T47D (cell line): ENCODE results near the gene MPC2.
"Not testable (repeated sequence)": the region's sequence is repeated elsewhere in the genome, so short reads cannot be mapped to it uniquely, and the experiment has no call there.

ENCODE experiments used
- DNase-seq, 2 experiments: peaks; one replicate each; pipeline versions ENCODE4 v3.0.0 to v3.0.0-alpha.2; 2011 to 2012; ENCODE audit warnings: low read depth in 1 of 2, low spot score in 1 of 2
- JUND ChIP-seq: IDR thresholded peaks from 2 replicates; pipeline ENCODE4 v1.6.1; 2012; ENCODE audit warnings: low read depth
- in situ Hi-C: cut with HindIII; loops from 2 replicates; pipeline ENCODE4 v1.10.0; 2016; ENCODE audit warnings: low sequenced_read_pairs, low pct_unique_long_range_greater_than_20kb

The MPC2 gene

DNA sequence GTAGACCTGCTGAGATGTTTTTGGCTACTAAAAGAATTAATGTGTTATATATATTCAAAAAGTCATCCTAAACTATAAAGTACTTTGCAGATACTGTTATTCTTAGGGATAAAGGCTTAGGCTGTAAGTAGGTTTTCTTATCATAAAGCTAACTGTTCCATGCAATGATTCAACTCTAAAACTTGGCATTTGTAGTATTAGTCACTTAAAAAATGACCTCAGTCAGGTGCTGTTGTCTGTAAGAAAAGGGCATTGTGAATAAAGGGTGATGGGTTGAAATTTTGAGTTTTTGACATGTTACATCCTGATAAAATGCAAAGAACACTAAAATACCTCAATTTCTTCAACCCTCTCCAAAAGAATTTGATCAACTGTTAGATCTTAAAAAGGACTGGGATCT lies 55.8 kb downstream of the MPC2 start:
- no peak for DNase-seq
- in situ Hi-C loops, result no loop called here
- no peak for TF ChIP-seq JUND

DNA sequence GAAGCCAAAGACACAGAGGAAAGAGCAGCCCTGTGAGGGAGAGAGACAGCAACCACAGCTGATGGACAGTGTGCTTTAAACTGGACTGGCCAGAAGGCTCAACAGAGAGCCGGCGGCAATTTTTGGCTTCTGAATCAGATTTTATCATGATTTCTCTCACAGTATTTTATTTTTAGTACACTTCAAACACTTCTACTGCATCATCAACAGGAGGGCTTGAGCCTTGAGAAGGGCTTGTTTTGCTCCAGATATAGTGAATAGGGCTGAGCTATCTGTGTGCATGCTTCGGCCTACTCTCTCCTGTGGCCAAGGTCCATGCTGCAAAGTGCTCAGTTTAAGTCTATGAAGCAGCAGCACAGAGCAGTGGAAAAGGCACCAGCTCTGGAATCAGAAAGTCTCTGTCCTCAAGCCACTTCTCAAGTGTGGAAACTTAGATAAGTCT lies 56.3 kb downstream of the MPC2 start:
- peak; percentile 11 to 54 for DNase-seq
- TF ChIP-seq JUND, result no peak
- in situ Hi-C loops, result no loop called here

DNA sequence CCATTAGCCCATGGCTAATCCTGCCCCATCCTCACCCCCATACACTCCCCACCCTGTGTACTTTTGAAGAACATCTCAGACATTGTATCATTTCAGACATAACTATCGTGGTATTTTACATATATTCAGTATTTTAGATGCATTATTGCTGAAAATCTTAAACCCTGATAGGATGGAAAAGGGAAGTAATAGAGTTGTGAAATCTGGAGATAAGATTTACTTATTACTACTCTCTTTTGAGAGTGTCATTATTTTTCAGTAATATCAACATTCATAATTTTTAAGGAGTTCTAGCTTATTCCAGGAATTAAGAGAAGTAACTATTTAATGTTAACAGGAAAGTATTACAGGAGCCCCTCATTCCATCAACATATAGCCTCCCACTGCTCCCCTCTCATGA lies 57.4 kb downstream of the MPC2 start:
- no peak for DNase-seq
- TF ChIP-seq JUND, result no peak
- in situ Hi-C loops, result no loop called here

DNA sequence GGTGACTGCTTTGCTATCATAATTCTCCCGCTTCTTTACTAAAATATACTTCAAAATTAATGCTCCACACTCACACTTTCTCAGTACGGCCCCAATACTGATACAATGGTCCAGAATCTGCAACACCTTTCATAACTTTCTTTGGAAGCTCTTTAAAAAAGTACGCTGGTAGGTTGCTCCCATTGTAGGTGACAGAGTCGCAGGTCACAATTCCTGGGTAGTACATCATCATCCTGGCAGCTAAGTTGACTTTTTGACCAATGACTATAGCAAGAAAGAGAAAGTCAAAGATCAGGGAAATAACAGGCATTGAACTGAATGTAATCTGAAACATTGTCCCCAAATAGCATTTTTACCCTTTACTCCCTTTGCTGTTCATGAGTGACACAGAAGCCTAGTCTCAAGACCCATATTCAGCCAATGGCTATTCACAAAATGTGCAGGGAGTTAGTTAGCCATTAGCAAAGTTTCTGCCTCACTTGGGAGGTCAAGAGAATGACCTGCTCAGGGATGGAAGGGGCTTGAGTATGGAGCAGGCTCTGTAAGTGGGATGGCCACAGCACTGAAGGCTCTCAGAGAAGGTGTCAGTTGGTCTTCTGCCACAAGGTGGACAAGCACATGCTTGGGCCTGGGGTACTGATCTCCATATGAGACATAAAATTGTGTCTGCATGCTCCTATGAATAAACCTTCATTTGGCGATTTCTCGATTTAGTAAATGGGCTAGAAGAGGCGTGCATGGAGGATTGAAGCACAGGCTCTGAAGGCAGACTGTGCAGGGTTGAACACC lies 58.3 kb downstream of the MPC2 start:
- TF ChIP-seq JUND, result no peak
- in situ Hi-C loops, result no loop called here
- DNase-seq, result peak in 1 of 2 experiments; percentile 14

DNA sequence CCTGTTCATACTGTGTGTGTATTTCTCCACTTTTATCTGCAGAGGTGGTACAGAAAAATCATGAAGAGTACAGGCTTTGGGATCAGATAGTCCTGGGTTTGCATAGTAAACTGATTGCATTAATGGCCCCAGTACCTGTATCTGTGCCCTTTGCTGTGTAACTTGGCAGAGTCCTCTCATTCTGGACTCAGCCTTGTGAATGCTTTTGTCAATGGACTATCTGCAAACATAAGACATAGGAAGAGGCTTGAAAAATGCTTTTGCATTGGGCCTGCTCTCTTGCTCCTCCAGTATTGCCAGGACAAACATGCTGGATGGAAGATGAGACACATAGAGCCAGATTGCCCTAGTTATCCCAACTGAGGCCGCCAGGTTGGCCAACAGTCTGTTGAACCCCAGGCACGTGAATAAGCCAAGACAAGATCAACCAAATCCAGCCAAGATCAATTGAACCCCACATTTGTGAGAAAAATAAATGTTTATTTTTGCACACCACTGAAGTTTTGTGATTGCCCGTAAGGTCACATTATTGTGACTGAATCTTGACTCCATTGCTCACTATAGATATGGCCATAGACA lies 60.2 kb downstream of the MPC2 start:
- TF ChIP-seq JUND, result no peak
- no peak for DNase-seq
- in situ Hi-C loops, result no loop called here

DNA sequence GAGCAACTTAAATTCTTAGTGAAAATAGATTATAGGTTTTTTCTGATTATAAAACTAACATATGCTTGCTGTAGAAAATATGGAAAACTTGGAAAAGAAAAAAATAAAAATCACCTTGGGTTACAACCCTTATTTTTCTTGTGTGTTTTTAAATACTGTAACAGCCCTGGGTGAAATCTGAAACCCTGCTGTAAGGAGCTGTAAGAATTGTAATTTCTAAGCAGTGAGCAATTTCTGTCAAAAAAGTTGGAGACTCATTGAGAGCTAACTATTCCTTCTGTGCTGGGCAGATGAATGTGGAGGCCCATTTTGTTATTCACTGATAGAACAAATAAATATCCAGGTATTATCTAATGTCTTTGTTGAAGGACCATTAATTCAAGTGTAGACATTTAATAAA lies 65.5 kb downstream of the MPC2 start:
- in situ Hi-C loops, result no loop called here
- DNase-seq, result no peak
- TF ChIP-seq JUND, result no peak

DNA sequence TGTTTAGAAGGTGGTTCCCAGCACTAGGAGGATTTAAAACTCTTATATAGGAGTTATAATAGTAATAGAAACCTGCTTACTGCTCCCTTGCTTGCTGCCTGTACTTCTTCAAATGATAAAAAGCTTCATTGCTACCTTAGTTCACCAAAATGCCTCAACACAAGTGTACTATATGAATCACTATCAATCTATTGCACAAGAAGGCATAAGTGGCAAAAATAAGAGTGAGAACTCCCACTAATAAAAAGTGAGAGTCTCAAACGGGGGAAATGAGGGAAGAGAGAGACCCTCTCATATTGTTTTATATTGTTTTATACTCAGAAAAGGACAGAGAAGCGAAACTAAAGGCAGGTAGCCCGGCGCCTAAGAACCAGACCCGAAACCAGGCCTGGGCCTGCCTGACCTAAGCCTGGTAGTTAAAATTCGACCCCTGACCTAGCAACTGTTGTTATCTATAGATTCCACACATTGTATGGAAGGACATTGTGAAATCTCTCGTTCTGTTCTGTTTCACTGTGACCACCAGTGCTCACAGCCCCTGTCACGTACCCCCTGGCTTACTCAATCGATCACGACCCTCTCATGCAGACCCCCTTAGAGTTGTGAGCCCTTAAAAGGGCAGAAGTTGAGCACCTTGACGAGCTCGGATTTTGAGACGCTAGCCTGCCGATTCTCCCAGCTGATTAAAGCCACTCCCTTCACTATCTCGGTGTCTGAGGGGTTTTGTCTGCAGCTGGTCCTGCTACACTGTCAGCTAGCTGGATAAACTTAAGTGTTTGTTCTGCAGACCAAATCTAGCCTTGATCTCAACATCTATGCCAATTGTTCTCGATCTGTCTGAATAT lies 67.5 kb downstream of the MPC2 start:
- DNase-seq, in situ Hi-C loops: not testable (repeated sequence)

DNA sequence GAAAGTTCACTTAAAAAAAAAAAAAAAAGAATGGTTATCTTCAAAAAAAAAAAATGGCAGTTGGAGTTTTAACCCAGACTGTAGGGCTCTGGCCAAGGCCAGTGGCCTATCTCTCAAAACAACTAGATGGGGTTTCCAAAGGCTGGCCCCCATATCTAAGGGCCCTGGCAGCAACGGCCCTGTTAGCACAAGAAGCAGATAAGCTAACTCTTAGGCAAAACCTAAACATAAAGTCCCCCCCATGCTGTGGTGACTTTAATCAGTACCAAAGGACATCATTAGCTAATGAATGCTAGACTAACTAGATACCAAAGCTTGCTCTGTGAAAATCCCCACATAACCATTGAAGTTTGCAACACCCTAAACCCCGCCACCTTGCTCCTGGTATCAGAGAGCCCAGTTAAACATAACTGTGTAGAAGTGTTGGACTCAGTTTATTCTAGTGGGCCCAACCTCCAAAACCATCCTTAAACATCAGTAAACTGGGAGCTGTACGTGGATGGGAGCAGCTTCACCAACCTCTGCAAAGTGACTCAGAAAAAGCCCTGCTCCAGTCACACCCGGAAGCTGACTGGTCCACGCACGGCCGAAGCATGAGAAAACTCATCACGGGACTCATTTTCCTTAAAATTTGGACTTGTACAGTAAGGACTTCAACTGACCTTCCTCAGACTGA lies 70.0 kb downstream of the MPC2 start:
- DNase-seq, in situ Hi-C loops: not testable (repeated sequence)
